ENCODE data around the gene CERK.
"Not testable (repeated sequence)": the region's sequence is repeated elsewhere in the genome, so short reads cannot be mapped to it uniquely, and the experiment has no call there.

CERK gene

DNA sequence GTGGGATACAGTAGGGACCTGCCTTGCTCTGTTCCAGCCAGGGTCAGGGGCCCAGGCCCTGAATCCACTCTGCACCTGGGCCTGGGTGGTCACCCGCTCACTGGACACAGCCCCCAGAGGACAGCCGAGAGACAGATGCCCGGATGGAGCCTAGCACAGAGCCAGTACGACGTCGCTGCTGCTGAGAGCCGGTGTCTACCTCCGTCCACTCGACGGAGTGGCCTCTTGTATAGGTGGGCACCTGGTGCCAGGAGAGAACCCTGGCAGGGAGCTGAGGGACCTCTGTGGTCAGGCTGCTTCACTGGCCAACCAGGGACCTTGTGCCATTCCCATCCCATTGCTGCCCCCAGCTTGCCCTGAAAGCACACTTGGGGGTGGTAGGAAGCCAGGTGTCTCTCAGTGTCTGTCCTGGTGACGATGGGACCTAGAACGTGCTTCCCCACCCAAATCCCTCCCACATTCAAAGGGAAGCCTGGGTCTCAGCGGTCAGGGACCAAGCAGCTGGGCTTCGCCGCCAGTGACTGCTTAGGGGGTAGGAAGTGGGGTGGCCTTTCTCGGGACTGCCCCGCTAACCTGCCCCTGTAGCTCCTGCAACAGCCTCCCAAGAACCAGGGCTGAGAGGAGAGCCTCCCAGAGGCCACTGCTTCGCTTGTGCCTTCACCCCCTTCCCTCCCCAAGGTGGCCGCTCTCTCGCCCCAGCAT is 10.3 kb upstream of the CERK start:
- DNase-seq: no peak

GRCh38 chr22:46747646-46748045 is 9.6 kb upstream of the CERK start:
- DNase-seq: no peak

GRCh38 chr22:46746620-46747019 is 8.6 kb upstream of the CERK start:
- no peak for DNase-seq

GRCh38 chr22:46746192-46746591 is 8.1 kb upstream of the CERK start:
- no peak for DNase-seq

DNA sequence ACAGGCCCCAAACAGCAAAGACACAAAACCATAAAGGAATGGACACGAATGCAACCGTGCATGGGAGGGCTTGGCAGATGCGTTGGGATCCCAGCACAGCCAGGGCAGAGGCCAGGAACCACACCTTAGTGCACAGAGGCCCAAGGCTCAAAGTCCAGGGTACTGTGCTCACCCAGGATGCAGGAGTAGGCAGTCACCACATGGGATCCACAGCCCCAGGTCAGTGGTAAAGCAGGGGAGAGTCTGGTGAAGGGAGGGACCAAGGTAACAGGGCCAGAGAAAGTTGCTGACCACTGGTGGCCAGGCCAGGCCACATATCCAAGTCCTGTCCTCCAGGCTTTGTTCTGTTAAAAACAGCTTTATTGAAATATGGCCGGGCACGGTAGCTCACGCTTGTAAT is 6.5 kb upstream of the CERK start:
- no peak for DNase-seq

GRCh38 chr22:46742576-46743221 is 4.6 kb upstream of the CERK start:
- DNase-seq: no peak

DNA sequence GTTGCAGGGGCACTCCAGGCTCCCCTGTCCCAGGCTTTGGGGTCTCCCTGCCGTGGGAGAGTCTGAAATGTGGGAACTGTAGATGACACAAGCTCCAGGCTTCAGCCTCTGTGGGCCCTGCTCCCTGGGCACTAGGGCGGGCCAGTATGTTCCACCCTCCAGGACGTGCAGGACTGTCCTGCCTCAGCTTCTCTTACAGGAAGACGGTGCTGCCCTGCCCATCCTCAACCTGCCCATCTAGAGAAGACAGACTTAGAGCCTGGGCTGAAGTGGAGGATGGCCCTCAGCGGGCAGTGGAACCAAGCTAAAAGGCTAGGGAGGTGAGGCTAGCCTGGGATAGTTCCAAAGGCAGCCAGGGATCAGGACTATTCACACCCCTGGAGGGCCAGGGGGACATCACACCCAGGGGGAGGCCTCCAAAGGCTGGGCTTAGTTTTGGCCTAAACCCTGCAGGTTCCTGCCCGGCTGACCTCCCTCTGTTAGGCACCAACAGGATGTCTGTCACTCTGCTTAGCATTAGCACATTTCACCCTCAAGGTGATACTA is 4.0 kb upstream of the CERK start:
- DNase-seq: no peak

DNA sequence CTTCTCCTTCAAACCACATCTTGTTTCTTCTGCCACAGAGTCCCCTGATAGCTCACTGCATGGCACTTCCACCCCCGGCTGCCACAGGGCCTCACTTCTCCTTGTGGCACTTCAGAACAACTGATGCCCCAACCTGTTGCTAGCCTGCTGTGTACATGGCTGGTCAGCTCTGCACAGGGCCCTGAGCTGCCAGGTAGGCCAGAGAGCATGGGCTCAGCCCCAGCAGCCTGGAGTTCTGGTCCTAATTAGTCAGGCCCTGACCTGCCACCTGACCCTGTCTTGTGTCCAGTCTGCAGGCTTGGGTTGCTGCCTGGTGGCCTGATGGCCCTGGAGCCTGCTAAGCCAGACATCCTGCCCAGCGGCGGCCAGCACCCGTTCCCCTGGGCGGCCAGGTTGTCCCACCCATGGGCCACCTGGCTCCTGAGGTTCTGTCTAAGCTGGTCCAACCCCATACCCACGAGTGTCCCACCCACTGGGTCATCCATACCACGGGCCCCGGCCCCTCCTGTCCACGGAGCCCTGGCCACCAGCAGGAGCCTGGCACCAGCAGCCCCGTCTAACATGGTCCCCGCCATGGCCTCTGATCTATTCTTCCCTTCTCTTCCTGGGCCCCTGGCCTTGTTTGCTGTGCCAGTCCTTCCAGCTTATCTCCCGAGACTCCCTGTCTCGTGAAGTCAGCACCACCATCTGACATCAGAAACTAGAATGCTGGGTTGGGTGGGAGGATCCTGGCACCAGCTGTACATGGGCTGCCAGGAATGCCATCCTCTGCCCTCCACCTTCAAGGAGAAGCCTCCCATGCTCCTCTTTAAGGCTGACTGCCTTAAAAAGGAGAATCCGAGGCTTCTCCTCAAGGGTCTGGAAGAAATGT is 3.1 kb upstream of the CERK start:
- no peak for DNase-seq

- DNase-seq: peak; percentile 10 to 40
Measured at GRCh38 chr22:46739094-46739870, 1.2 kb upstream of the CERK start.

DNA sequence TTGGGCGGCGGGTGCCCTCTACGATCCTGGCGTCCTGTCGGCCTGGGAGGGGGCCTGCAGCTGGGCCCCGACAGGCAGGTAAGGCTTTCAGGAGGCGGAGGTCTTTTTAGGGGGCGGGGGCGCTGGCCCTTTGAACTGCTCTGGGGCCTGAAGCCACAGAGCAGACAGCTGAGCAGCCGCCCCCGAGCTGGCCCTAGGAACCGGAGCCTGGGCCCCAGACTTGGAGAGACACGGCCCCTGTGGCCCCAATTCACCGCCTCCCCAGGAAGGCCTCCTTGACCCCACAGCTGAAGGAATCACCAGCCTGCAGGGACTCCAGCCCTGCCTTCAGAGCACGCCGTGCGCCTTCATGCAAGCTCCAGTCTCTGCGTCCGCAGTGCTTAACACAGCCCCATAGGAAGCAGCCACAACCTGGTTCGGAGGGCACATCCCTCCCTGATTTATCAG is 618 bp upstream of the CERK start:
- DNase-seq: no peak

GRCh38 chr22:46737105-46737975 is 712 bp downstream of the CERK start:
- peak; percentile 24 to 55 for DNase-seq

DNA sequence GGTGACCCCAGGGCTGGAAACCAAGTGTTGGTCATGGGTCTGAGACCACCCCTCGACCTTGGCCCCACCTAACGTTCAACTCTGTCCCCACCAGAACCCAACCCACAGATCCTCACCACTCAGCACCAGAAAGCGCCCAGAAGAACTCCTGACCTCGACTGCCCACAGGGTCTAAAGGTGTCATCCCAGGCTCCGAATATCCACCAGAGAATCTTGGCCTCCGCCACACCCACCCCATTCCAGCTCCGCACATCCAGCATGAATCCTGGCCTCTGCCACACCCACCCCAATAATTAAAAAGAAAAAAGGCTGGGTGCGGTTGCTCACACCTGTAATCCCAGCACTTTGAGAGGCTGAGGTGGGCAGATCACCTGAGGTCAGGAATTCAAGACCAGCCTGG is 1.3 kb downstream of the CERK start:
- no peak for DNase-seq

GRCh38 chr22:46735747-46736608 is 2.1 kb downstream of the CERK start:
- DNase-seq: no peak

DNA sequence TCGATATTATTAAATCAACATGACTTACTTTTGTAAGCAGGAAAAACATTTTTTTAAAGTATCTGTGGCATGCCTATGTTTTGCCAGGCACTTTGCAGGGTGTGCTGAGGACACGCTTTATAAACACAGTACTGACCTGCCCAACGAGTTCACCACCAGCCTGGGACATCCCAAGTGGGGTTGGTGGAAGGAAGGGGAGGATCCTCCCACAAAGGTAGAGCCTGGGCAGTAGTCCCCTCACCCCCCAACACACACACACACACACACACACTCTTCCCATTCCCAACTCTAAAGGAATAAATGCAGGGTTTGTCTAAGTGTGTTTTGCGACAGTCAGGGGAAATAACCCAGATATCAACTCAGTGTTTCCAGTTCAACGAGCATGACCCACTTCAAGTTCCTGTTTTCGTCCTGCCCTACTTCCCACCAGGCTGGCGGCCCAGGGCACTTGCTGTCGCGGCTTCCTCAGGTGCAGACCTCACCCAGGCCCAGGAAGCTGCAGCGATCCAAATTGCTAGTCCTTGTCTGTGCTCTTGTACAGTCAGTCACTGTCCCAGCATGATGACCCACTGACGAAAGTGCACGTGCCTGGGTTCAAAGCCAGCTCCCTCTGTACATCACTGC is 3.1 kb downstream of the CERK start:
- DNase-seq: peak; percentile 10 to 26

GRCh38 chr22:46734213-46734722 is 3.8 kb downstream of the CERK start:
- DNase-seq: not testable (repeated sequence)

GRCh38 chr22:46732513-46732912 is 5.5 kb downstream of the CERK start:
- no peak for DNase-seq

- no peak for DNase-seq
Measured at GRCh38 chr22:46732041-46732379, 6.0 kb downstream of the CERK start.

- DNase-seq: no peak
Measured at GRCh38 chr22:46731246-46732040, 6.6 kb downstream of the CERK start.

Measured in bone marrow (tissue), 2 donors.